Purkinje cell (primary cell): ENCODE data around the gene OR9K2. TPM values are rescaled to one million over a fixed set of nuclear protein-coding genes. Genes with fewer than 3 reads are reported as not detected.

Experiments used
- polyA plus RNA-seq: library from polyadenylated mRNA; unstranded; fragments of >200 nt; fragmentation: Nextera tagmentation; gene quantifications from 2 replicates; pipeline ENCODE4 v1.2.1, GENCODE V29; 2014

Gene OR9K2
- polyA plus RNA-seq = not detected in 2 replicates

GRCh38 chr12:55126106-55126505 is at the start of gene OR9K2:
Gene OR9K2 (plus strand): TSS chr12:55126406. CDS start chr12:55129835, 3,429 bp downstream.

Other genes with a start within 250 kb of the OR9K2 start
- 13.2 TPM in 1 of 2 replicates, not detected in the other for gene TESPA1, start 141.6 kb upstream of the OR9K2 start, polyA plus RNA-seq
- gene NEUROD4, start 106.4 kb upstream of the OR9K2 start, polyA plus RNA-seq = not detected in 2 replicates
- not detected in 2 replicates for gene OR10A7, start 94.6 kb downstream of the OR9K2 start, polyA plus RNA-seq
- not detected in 2 replicates for gene OR6C74, start 118.2 kb downstream of the OR9K2 start, polyA plus RNA-seq
- not detected in 2 replicates for gene OR6C6, start 170.2 kb downstream of the OR9K2 start, polyA plus RNA-seq
- not detected in 2 replicates for gene OR6C1, start 187.9 kb downstream of the OR9K2 start, polyA plus RNA-seq
- gene OR6C3, start 204.3 kb downstream of the OR9K2 start, polyA plus RNA-seq = not detected in 2 replicates
- not detected in 2 replicates for gene OR6C75, start 236.6 kb downstream of the OR9K2 start, polyA plus RNA-seq